NOMO-1 treated with DMSO at 0.1 percent for 48 hours (cell line): ENCODE measurements around the gene NUCKS1.
"Not testable (repeated sequence)": the region's sequence is repeated elsewhere in the genome, so short reads cannot be mapped to it uniquely, and the experiment has no call there.

Source experiments
- DNase-seq: peaks from one replicate; lab custom pipeline; 2025; ENCODE audit not compliant: unreplicated experiment; lab: John Stamatoyannopoulos, UW

The NUCKS1 gene

DNA sequence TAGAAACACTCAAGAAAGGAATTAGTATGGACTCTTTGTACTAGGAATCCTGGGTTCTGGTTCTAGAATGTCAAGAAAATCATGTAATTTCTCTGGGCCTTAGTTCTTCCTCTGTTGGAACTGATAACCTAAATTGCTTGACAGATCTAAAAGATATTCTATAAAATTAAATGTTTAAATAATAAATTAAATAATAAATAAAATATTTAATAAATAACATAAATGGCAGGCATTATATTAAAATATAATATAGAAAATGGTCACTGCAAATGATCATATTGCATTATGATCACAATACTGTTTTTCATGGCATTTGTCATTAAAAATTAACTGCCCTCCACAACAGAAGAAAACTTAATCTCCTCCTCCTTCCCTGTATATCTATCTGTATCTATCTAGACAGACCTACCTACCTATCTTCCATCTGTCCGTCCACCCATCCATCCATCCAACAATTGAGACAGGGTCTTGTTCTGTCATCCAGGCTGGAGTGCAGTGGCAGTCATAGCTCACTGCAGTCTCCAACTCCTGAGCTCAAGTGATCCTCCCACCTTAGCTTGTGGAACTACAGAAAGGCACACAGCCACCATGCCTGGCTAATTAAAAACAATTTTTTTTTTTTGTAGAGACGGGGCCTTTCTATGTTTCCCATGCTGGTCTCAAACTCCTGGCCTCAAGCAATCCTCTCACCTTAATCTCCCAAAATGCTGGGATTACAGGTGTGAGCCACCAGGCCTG is 16.4 kb downstream of the NUCKS1 start:
- no peak for DNase-seq

DNA sequence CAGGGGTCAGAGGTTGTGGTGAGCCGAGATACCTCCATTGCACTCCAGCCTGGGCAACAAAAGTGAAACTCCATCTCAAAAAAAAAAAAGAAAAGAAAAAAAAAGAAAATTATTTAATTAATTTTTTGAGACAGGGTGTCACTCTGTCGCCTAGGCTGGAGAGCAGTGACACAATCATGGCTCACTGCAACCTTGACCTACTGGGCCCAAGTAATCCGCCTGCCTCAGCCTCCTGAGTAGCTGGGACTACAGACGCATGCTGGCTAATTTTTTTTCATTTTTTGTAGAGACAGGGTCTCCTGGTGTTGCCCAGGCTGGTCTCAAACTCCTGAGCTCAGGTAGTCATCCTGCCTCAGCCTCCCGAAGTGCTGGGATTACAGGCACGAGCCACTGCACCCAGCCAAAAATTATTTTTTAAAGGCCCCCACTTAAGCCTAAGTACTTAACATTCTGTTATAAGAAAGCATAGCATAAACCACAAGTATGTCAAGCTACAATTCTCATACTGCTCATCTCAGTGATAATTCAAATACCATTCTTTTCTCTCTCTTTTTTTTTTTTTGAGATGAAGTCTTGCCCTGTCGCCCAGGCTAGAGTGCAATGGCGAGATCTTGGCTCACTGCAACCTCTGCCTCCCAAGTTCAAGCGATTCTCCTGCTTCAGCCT is 19.9 kb downstream of the NUCKS1 start:
- no peak for DNase-seq

DNA sequence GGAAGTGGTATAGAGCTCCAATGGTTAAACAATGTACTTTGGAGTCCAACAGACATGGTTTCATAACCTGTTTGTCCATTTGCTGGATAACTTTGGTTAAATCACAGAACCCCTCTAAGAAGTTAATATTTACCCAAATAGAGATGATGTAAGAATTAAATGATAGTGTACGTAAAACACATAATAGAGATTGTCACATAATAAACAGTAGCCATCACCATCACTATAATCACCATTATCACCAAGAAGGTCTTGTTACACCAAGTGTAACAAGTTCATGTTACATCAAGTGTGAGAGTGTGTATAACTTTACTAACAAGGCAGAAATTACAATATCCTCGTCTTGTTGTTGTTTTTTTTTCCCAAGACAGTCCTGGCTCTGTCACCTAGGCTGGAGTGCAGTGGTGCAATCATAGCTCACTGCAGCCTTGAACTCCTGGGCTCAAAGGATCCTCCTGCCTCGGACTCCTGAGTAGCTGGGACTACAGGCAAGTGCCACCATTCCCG is 23.3 kb downstream of the NUCKS1 start:
- DNase-seq, result no peak

DNA sequence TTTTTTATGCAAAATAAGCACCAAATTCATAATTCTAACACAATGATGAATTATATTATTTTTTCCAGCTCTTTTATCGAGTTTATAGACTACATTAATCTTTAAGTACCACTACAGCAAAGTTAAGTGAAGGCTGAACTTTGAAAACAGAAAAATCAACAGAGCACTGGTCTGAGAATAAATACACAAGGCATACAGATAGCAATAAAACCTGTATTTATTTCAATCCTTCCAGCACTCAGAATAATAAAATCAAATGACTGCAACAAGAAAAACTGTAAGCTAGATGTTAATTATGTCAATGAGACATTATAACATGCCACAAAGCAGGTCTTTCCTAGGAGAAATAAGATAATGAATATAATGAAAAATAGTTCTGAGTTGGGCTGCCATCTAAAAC is 24.5 kb downstream of the NUCKS1 start:
- no peak for DNase-seq

DNA sequence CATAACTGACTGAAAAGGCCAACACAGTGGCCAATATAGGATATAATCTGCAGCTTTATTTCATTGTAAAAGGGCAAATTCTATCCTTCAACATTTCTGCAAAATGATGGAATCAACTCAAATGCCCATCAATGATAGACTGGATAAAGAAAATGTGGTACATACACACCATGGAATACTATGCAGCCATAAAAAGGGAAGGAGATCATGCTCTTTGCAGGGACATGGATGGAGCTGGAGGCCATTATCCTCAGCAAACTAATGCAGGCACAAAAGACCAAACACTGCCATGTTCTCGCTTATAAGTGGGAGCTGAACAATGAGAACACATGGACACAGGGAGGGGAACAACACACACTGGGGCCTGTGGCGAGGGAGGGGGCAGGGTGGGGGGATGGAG is 29.2 kb downstream of the NUCKS1 start:
- not testable (repeated sequence) for DNase-seq

DNA sequence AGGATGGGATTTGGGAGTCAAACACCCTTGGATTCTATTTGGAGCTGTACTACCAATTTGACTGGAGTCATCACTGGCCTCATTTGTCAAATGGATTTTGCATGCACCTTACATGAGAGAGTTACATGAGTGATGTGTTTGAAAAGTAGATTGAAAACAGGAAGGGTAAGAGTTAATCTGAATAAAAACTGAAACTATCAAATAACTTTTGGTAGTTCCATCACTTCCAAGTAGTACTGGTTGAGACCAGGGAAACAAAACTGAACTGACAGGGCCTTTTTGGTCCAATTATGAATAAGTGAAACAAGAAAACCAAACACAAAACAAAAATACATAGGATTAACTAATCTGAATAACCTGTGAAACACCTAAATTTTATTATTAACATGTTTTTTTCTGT is 30.2 kb downstream of the NUCKS1 start:
- DNase-seq, result no peak

DNA sequence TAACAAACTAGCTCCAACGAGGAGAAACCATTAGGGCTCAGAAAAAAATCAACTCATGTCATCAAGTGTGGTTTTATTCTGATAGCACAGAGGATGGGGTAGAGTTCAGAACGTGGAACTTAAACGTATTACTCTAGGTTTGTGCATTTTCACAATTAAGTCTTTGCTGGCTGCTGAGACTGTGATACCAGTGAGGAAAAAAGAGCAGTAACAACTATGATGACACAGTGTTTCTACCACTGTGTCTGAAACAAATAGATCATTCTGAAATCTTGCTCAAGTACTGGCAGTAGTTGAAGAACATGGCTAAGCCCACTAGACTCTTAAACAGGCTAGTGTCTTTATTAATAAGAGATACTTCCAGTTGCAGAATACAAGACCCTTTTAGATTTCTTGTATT is 31.0 kb downstream of the NUCKS1 start:
- DNase-seq, result no peak

DNA sequence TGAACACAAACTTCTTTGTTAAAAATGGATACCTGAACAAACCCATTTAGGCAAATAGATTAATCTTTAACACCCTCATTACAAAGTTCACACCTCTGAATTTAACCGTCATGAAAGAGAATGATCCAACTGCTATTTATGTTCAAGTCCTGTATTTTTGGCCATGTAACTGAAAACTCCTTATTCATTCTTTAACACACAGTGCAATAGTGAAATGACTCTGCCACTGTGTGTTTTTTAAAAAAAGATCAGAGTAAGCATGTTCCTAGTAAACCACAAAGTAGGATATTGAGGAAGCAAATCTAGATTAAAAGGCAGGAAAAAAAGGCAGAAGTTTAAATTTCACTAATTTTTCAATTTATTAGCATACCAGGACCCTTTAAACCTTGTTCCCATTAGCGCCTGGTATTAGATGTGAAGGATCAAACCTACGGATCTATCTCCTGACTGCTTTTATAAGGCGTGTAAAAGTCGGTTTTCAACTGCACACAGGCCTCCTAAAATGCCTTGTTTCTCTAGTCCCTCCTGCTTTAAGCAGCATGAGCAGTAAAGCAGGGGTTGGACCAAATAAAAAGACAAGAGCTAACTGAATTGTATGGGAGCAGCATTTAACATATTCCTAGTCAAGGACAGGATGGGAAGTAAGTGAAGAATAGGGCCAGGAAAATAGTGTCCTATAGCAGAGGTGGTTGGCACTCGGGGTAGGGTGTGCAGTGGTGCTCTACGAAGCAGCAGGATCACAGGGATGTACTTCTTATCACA is 33.4 kb downstream of the NUCKS1 start:
- DNase-seq, result no peak

DNA sequence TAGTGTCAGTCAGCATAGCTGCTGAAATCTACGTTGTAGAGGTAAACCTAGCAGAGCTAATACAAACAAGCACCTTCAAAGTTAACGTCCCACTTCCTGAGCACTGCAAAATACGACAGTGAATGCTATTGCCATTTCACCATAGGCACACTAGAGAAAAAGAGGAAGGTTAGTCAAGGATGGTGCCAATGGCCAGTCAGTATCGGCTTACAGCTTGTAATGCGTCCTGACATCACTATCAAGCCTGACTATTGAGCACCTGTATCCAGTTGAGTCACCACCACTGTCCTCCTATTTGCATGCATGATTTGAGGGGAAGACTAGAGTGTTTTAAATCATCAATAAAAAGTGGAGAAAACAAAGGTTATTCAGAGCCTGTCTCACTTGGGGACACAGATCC is 34.4 kb downstream of the NUCKS1 start:
- DNase-seq, result peak; percentile 60

DNA sequence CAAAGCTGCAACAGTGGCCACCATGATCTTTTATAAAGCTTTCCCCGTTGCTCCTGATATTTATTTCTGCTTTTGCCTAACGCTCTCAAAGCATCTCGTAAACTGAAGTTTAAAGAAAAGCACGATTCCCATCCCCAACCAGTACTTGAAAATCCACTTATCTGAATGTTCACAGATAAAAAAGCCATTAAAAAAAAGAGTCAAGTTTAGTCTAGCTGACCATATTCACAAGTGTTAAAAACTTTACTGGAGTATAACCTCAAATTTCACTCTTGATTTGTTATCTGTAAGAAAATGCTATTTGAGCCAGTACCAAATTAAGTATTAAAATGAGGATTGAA is 35.1 kb downstream of the NUCKS1 start:
- DNase-seq, result no peak

DNA sequence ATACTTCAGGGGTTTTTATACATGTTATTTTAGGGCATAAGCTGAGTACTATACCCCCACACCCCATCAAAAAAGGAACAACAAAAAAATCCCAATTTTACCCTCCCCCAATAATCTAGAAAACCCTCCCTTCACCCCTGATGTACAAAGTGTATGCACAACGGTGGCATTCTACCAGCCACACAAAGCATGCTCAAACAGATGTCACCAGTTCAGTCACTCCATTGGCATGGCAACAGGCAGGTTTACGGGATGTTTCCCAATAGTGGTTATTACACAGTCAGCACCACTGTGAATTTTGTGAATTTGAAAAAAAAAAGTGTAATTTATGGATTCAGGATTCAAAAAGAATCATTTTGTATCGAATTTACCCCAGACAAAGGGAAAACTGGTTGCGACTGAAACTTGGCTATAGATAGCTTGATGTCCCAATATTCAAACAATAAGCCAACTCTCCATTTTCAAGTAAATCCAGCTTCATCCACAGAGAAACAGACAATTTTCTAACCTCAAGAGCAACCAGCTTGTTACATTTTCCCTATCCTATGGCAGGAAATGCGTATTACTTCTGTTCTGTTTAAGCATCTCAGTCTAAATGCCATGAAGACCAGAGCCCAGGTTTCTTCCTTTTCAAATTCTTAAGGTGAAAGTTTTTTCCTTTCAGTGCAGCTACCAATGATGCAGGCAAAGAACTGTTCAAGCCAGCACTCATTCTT is 35.6 kb downstream of the NUCKS1 start:
- peak; percentile 71 for DNase-seq

DNA sequence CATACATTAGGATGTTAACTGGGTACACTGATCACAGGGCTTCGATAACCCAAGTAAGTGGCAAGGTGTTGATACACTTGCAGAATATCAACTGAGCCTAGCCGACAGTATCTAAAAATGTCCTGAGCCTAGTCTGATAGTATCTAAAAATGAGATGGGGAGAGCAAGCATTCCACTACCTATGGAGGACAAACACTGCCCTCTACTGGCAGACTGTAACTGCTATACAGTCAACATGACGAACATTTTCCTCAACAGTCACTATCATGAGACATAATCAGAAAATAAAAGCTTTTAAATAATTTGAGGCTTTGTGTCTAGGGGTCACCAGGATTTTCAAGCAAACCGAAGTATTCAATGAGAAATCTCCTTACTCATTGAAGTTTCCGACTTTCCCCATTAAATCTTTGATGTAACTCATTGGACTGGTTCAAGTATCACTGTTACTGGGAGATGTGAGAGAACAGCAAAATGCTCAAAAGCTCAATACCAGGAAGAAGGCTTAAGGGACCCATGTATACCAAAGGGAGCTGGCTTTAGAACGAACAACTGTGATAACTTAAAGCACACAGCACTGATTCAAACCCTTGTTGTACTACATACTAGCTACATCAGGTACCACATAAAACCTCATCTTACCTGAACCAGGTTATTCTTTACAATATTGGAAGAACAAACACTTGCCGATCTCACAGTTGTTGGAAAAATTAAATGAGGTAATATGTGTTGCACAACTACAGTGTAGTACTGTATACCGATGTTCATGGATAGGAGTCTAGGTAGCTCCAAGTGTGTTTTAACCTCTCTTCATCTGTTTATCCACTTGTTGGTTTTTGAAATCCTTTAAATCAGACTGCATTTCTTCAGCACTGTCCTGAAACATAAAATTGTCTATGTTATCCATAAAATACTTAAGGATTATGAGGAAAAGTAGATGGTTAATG is 38.6 kb downstream of the NUCKS1 start:
- peak; percentile 84 for DNase-seq

DNA sequence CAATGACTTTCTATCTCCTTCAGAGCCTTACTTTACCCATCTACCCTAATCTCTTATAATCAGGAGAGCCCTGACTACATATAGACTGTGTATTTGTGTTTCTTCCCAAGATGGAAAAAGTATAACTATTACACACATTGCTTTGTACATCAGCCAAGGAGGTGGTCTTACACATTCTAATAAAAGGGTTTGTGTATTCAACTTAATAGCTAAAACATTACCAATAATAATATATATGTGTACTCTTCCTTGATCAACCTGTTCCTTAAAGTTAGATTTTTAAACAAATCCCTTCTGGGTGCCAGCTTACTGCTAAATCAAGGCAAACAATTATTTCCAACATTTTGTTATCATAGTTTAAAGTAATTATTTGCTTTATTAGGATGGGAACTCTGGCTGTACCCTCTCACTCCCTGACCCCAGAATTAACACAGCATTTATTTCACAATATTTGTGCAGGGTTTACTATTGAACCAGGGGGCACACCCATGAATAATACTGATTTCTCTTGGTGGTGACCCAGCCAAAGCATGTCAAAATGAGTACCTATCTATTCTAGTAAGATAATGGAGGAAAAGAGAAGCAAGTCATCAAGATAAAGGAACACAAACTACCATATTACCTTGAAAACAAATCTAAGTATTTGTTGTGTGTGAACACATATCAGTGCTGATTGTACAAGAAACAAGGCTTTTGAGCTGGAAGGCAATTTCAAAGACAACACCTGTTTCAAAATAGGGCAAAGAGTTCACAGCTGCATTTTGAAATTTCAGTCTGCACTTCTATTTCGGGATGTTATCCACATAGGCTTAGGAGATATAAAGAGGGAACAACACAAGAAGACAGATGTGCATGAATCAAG is 39.5 kb downstream of the NUCKS1 start:
- DNase-seq, result no peak

DNA sequence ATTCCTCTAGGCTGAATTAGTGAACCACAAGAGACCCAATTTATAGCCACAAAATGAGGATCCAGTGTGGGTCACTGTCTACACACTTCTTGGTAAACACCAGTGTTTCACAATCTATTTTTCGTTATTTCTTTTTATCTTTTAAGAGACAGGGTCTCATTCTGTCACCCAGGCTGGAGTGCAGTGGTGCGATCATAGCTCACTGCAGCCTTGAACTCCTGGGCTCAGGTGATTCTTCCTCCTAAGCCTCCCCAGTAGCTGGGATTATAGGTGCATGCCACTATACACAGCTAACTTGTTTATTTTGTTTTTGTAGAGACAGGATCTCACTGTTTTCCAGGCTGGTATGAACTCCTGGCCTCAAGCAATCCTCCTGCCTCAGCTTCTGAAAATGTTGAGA is 40.3 kb downstream of the NUCKS1 start:
- DNase-seq, result no peak

DNA sequence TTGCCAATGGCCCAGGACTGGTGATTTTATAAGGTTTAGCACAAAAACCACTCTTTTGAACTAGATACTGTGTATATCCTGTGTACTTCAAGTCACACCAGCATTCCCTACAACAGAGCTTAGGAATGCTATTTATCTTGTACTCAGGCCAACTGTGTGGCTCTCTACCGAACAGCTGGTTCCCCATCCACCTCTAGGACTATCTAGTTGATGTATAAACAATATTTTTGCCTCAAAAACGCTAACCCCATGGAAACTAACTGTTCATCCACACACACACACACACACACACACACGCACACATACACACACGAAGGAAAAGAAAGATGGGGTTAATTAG is 41.0 kb downstream of the NUCKS1 start:
- DNase-seq, result no peak

DNA sequence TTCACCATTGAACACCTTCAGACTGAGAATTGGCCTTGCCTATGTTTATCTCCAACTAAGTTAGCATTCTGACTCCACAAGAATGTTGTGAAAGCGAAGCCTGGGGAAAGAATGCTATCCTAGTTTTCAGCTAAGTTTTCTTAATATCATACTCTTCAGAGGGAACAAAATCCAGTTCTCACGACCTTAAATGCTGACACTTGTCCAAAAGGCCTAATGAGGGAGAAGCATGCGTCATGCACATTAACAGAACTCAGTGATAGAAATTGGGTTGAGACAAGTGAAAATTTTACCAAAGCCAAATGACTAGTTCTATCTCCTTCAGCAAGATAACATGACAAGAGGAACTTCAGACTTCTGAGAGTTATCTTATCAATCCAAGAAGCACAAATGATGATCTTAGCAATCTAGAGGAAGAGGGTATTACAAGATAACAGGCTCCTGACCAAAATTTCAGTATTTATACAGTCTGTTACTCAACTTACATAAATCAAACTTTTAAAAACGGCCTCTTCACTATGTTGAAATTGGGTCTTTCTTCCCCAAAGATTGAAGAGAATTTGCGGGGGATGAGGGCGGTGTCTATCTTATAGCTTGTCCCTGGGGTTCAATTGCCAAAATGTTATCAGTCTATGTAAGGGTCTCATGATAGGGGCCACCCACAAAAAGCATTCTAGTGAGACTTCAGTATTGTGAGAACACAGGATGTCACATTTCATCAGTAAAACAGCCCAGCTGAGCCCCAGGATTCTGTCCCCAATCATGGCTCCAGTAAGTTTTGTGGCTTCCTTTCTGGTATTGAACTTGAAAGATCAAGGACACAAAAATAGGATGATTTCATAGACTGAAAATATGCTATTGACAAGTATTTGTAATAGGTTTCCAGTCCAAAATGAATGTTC is 43.1 kb downstream of the NUCKS1 start:
- DNase-seq, result peak; percentile 86

DNA sequence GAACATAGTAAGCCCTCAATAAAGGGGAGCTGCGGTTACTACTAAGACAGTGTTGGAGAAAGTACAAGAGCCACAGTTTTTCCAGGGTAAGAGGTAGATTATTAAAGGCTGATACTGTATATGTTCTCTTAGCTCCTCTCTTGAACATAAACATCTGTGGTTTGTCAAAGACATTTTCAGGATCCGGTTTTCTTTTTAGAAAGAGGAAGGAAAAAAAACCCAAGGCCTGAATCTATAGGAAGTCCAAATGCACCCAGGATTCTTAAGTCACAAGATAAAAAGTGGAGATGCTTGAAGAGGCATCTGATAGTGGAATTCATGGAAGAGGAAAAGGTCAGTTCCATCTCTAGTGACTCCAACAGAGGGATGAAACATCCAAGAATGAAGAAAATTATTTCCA is 45.1 kb downstream of the NUCKS1 start:
- peak; percentile 57 for DNase-seq

DNA sequence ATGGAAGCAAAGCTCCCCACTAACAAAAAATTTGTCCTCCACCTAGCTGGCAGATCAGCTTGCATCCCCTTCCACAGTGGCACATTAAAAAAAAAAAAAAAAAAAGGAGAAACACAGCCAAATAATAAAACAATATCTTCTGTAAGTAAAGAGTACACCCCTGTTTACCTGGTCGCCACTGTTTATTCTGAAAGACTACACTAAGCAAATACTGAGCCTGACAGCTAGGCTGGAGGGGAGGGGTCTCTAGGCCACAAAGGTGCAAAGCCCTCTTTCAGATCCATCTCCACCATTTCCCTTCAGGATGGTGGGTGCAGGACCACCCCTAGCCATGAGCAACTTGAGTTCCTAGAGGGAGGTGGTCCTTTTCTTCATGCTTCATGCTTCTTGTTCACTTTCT is 46.9 kb downstream of the NUCKS1 start:
- DNase-seq, result no peak
